ENCODE measurements around the gene RNASE9.
"Not testable (repeated sequence)": the region's sequence is repeated elsewhere in the genome, so short reads cannot be mapped to it uniquely, and the experiment has no call there.

RNASE9 gene

GRCh38 chr14:20560961-20561360 is at the start of gene RNASE9:
TSS of gene RNASE9 (minus strand) at chr14:20561047.
- no peak for DNase-seq

GRCh38 chr14:20610002-20610765 is 49.3 kb upstream of the RNASE9 start:
- peak; percentile 90 for DNase-seq

- peak; percentile 92 for DNase-seq
These were observed 48.6 kb upstream of the RNASE9 start for GRCh38 chr14:20609215-20610001.

- DNase-seq = no peak
These were observed 47.7 kb upstream of the RNASE9 start for GRCh38 chr14:20608383-20609110.

GRCh38 chr14:20607617-20608016 is 46.8 kb upstream of the RNASE9 start:
- DNase-seq = peak; percentile 58

GRCh38 chr14:20606902-20607242 is 46.0 kb upstream of the RNASE9 start:
- no peak for DNase-seq

GRCh38 chr14:20606190-20606901 is 45.5 kb upstream of the RNASE9 start:
- DNase-seq = no peak

- no peak for DNase-seq
These were observed 43.2 kb upstream of the RNASE9 start for GRCh38 chr14:20603813-20604690.

- DNase-seq = no peak
These were observed 41.7 kb upstream of the RNASE9 start for GRCh38 chr14:20602583-20602982.

- no peak for DNase-seq
These were observed 40.7 kb upstream of the RNASE9 start for GRCh38 chr14:20601522-20601921.

GRCh38 chr14:20597108-20597507 is 36.3 kb upstream of the RNASE9 start:
- no peak for DNase-seq

GRCh38 chr14:20595726-20596125 is 34.9 kb upstream of the RNASE9 start:
- not testable (repeated sequence) for DNase-seq

- DNase-seq = no peak
These were observed 31.7 kb upstream of the RNASE9 start for GRCh38 chr14:20592574-20592973.

- no peak for DNase-seq
These were observed 30.4 kb upstream of the RNASE9 start, which contains the start of gene RNASE12 for GRCh38 chr14:20591235-20591634. TSS of gene RNASE12 (minus strand) at chr14:20591376. CDS start at chr14:20590723, 653 bp downstream.

- DNase-seq = peak; percentile 38
These were observed 26.8 kb upstream of the RNASE9 start, which contains the start of gene RNASE11 for GRCh38 chr14:20587489-20588154. TSS of gene RNASE11 (minus strand) at chr14:20588001.

- no peak for DNase-seq
These were observed 23.1 kb upstream of the RNASE9 start for GRCh38 chr14:20583908-20584307.

- DNase-seq = no peak
These were observed 22.3 kb upstream of the RNASE9 start for GRCh38 chr14:20583142-20583541.

GRCh38 chr14:20580242-20580641 is 19.4 kb upstream of the RNASE9 start:
- no peak for DNase-seq

- no peak for DNase-seq
These were observed 18.1 kb upstream of the RNASE9 start for GRCh38 chr14:20578784-20579502.

GRCh38 chr14:20578325-20578724 is 17.5 kb upstream of the RNASE9 start:
- DNase-seq = no peak

All from activated CD4-positive, alpha-beta T cell treated with anti-CD3 and anti-CD28 coated beads, Interleukin-2, Interleukin-6, amounts not matched to agents 100 ng/mL and 50 ng/mL, durations not matched to agents 16 hours and 8 hours (primary cell).